ENCODE data around the gene BSDC1. TPM values are rescaled to one million over a fixed set of nuclear protein-coding genes. Genes with fewer than 3 reads are reported as not detected.

Gene BSDC1
- total and polyA plus RNA-seq, 8 donors, result 50.6 to 64.8 (median 57.9) TPM

DNA sequence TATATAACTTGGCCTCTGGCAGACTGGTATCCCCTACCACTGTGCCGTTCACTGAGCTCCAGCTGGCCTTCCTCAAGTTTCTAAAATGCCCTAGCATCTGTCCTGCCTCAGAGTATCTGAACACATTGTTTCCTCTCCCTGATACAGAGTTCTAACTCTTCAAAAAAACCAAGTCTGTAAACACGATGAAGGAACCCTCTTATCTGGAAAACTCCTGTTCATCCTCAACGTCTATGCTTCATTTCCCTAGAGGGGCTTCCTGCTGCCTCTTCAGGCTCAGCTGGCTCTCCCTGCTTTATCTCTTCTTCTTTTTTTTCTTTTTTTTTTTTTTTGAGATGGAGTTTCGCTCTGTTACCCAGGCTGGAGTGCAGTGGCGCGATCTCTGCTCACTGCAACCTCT is 5.6 kb downstream of the BSDC1 start:
- peaks cover 0 to 78% of the 10 kb centered on the region in 2 donors for H3K36me3 ChIP-seq
- no peak for DNase-seq
- ATAC-seq, result no peak
- no peaks in the 10 kb centered on the region for H3K27me3 ChIP-seq
- TF ChIP-seq CTCF (IDR thresholded peaks at IDR 0.05), result no peak
- intact Hi-C loops (cut with DNase I), result no loop called here
- no peaks in the 10 kb centered on the region for H3K9me3 ChIP-seq
- peaks cover 11 to 37% of the 10 kb centered on the region in 2 donors for H3K4me1 ChIP-seq
- no peak overlapping the region for H3K27ac ChIP-seq
- no peak overlapping the region for H3K4me3 ChIP-seq

- H3K27ac ChIP-seq, result no peak overlapping the region
- DNase-seq (no peak), ATAC-seq (no peak)
These were observed 7.4 kb downstream of the BSDC1 start for GRCh38 chr1:32386676-32387392.

GRCh38 chr1:32380057-32380456 is 14.2 kb downstream of the BSDC1 start:
- Histone ChIP-seq H3K4me3 (no peak overlapping the region), H3K27me3 (no peaks in the 10 kb centered on the region), H3K4me1 (no peaks in the 10 kb centered on the region), H3K36me3 (peaks cover 0 to 100% of the 10 kb centered on the region in 2 donors), H3K9me3 (no peaks in the 10 kb centered on the region), H3K27ac (no peak overlapping the region)
- DNase-seq, result no peak
- TF ChIP-seq CTCF (IDR thresholded peaks at IDR 0.05), result no peak
- intact Hi-C loops (cut with DNase I), result no loop called here
- no peak for ATAC-seq

More at GRCh38 chr1:32386676-32387392, 7.4 kb downstream of the BSDC1 start:
- peaks cover 0 to 96% of the 10 kb centered on the region in 2 donors for H3K36me3 ChIP-seq
- intact Hi-C loops (cut with DNase I), result no loop called here
- no peak for TF ChIP-seq CTCF (IDR thresholded peaks at IDR 0.05)
- H3K4me1 ChIP-seq, result peaks cover 0 to 19% of the 10 kb centered on the region in 2 donors
- no peaks in the 10 kb centered on the region for H3K27me3 ChIP-seq
- no peaks in the 10 kb centered on the region for H3K9me3 ChIP-seq
- no peak overlapping the region for H3K4me3 ChIP-seq

GRCh38 chr1:32377541-32378220 is 16.6 kb downstream of the BSDC1 start:
- Histone ChIP-seq H3K4me1 (no peaks in the 10 kb centered on the region), H3K27ac (no peak overlapping the region), H3K4me3 (no peak overlapping the region), H3K9me3 (no peaks in the 10 kb centered on the region), H3K36me3 (peaks cover 0 to 100% of the 10 kb centered on the region in 2 donors), H3K27me3 (no peaks in the 10 kb centered on the region)
- intact Hi-C loops (cut with DNase I), result no loop called here
- no peak for ATAC-seq
- TF ChIP-seq CTCF (IDR thresholded peaks at IDR 0.05), result no peak
- DNase-seq, result no peak

- DNase-seq, result no peak
These were observed 18.0 kb downstream of the BSDC1 start for GRCh38 chr1:32376199-32376598.

More at GRCh38 chr1:32376199-32376598, 18.0 kb downstream of the BSDC1 start:
- intact Hi-C loops (cut with DNase I), result no loop called here
- Histone ChIP-seq H3K9me3 (no peaks in the 10 kb centered on the region), H3K4me1 (no peaks in the 10 kb centered on the region), H3K4me3 (no peak overlapping the region), H3K27ac (no peak overlapping the region), H3K27me3 (no peaks in the 10 kb centered on the region), H3K36me3 (peaks cover 0 to 100% of the 10 kb centered on the region in 2 donors)
- no peak for TF ChIP-seq CTCF (IDR thresholded peaks at IDR 0.05)
- no peak for ATAC-seq

Measured in left lung (tissue), 10 donors.